SU-DHL-6 (cell line): Measurements from ENCODE around the gene CRMP1.

Source experiments
- H2AFZ ChIP-seq: fragments of 200-600 bp; sonication (generic); 2 replicates; pipeline ENCODE4 v1.6.1; 2014; ENCODE audit warnings: low read depth, mild to moderate bottlenecking, moderate library complexity, mixed read lengths, antibody characterized with exemption, low read length; ENCODE audit not compliant: severe bottlenecking
- H3F3A ChIP-seq: fragments of 200-600 bp; shearing (Covaris generic); 2 replicates; pipeline ENCODE4 v1.6.0; 2016; ENCODE audit warnings: antibody characterized with exemption, mild to moderate bottlenecking; ENCODE audit not compliant: insufficient read depth
- H3K27ac ChIP-seq: fragments of 200-600 bp; sonication (generic); 2 replicates; pipeline ENCODE4 v1.5.1; 2016; ENCODE audit warnings: low read depth, mild to moderate bottlenecking, low read length, moderate library complexity, mixed read lengths
- H3K27me3 ChIP-seq: fragments of 200-600 bp; sonication (generic), shearing (Covaris generic); 2 replicates; pipeline ENCODE4 v1.6.0; 2014; ENCODE audit warnings: mild to moderate bottlenecking, low read length
- H3K36me3 ChIP-seq: fragments of 200-600 bp; sonication (generic); 2 replicates; pipeline ENCODE4 v1.6.1; 2014; ENCODE audit warnings: mild to moderate bottlenecking, low read length, mixed read lengths
- H3K4me2 ChIP-seq: fragments of 300-600, 200-600 bp; shearing (Covaris generic), sonication (generic); 2 replicates; pipeline ENCODE4 v1.6.0; 2014; ENCODE audit warnings: low read length, low read depth, mild to moderate bottlenecking; ENCODE audit not compliant: poor library complexity, severe bottlenecking
- H3K4me3 ChIP-seq: fragments of 200-600 bp; sonication (generic); 2 replicates; pipeline ENCODE4 v1.5.1; 2014; ENCODE audit warnings: antibody characterized with exemption, low read length, mild to moderate bottlenecking, mixed read lengths; ENCODE audit not compliant: insufficient read depth, poor library complexity, severe bottlenecking
- H3K79me2 ChIP-seq: fragments of 200-600 bp; sonication (generic); 2 replicates; pipeline ENCODE4 v1.6.1; 2014; ENCODE audit warnings: mild to moderate bottlenecking, low read length, moderate library complexity; ENCODE audit not compliant: insufficient read depth
- H3K9ac ChIP-seq: fragments of 200-600 bp; sonication (generic); 2 replicates; pipeline ENCODE4 v1.7.0; 2014; ENCODE audit warnings: mild to moderate bottlenecking, low read length
- H3K9me2 ChIP-seq: fragments of 200-600 bp; sonication (generic); replicated peaks from 2 replicates; pipeline ENCODE4 v1.6.1; 2014; ENCODE audit warnings: low read length; ENCODE audit not compliant: insufficient read depth
- H3K9me3 ChIP-seq: fragments of 200-600 bp; sonication (generic); 2 replicates; pipeline ENCODE4 v1.6.1; 2014; ENCODE audit warnings: low read length, mixed read lengths; ENCODE audit not compliant: insufficient read depth
- H4K20me1 ChIP-seq: fragments of 200-600 bp; sonication (generic); 2 replicates; pipeline ENCODE4 v1.6.1; 2014; ENCODE audit warnings: low read depth, mild to moderate bottlenecking, antibody characterized with exemption, low read length, moderate library complexity, mixed read lengths
- EZH2phosphoT487 ChIP-seq: fragments of 200-600 bp; sonication (generic), shearing (Covaris generic); conservative IDR thresholded peaks from 2 replicates; pipeline ENCODE4 v1.6.1; 2018; ENCODE audit warnings: mild to moderate bottlenecking, antibody characterized with exemption, low read length, moderate library complexity, mixed read lengths
- TF ChIP-seq, protein P1 (sequence below): fragments of 200-600 bp; sonication (generic); IDR thresholded peaks from one replicate; pipeline ENCODE4 v1.5.1; 2017; ENCODE audit warnings: antibody characterized with exemption, mild to moderate bottlenecking, low read length, moderate library complexity; ENCODE audit not compliant: insufficient read depth, poor library complexity, severe bottlenecking

The CRMP1 gene

DNA sequence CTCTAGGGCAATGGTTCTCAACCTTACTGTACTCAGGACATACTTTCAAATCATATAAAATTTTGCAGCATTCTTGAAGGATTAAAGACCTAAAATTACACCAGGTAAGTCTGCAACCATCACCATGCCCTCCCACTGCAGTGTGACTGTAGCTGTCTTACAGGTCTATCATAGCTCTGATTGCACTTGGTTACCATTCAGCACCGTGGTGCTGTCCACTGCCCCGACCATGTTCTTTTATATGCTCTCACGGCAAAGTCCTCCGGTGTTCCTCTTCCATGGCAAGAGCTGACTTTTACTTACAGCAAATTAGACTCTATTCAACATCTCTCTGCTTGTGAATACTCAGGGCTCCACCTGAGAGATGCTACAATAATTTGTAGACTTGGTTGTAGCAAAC, 11.5 kb downstream of the CRMP1 start:
- no peaks in the 10 kb centered on the region for H3K9me3 ChIP-seq
- H3K4me3 ChIP-seq = no peak overlapping the region
- H3K9ac ChIP-seq = no peak overlapping the region
- no peaks in the 10 kb centered on the region for H3F3A ChIP-seq
- no peaks in the 10 kb centered on the region for H3K36me3 ChIP-seq
- H3K4me2 ChIP-seq = no peak overlapping the region
- H3K27me3 ChIP-seq = no peaks in the 10 kb centered on the region
- TF ChIP-seq, protein P1, sequence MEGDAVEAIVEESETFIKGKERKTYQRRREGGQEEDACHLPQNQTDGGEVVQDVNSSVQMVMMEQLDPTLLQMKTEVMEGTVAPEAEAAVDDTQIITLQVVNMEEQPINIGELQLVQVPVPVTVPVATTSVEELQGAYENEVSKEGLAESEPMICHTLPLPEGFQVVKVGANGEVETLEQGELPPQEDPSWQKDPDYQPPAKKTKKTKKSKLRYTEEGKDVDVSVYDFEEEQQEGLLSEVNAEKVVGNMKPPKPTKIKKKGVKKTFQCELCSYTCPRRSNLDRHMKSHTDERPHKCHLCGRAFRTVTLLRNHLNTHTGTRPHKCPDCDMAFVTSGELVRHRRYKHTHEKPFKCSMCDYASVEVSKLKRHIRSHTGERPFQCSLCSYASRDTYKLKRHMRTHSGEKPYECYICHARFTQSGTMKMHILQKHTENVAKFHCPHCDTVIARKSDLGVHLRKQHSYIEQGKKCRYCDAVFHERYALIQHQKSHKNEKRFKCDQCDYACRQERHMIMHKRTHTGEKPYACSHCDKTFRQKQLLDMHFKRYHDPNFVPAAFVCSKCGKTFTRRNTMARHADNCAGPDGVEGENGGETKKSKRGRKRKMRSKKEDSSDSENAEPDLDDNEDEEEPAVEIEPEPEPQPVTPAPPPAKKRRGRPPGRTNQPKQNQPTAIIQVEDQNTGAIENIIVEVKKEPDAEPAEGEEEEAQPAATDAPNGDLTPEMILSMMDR = no peak
- TF ChIP-seq EZH2phosphoT487 = no peak
- no peaks in the 10 kb centered on the region for H4K20me1 ChIP-seq
- no peaks in the 10 kb centered on the region for H3K9me2 ChIP-seq
- no peaks in the 10 kb centered on the region for H3K79me2 ChIP-seq
- H2AFZ ChIP-seq = no peak overlapping the region
- no peak overlapping the region for H3K27ac ChIP-seq

DNA sequence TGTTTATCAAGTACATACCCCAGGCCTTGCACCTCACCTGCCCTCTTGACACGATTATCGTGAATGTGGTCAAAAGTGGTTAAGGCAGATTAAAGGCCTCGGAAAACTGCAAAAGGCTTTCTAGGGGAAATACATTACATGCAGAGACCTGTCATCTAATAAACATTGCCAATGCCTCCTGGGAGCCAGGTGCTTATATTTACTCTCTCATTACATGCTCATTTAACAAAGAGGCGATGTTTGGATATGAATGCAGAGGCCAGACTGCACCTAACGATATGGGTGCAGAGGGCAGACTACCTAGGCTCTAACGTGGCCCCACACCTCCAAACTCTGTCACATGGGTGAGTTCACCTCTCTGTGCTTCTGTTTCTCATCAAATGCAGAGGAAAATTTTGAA, 14.5 kb downstream of the CRMP1 start:
- Histone ChIP-seq H3K27me3 (no peaks in the 10 kb centered on the region), H3K36me3 (no peaks in the 10 kb centered on the region), H4K20me1 (no peaks in the 10 kb centered on the region), H3K27ac (no peak overlapping the region), H3K79me2 (no peaks in the 10 kb centered on the region), H3K4me3 (no peak overlapping the region), H3F3A (no peaks in the 10 kb centered on the region), H3K4me2 (no peak overlapping the region), H3K9ac (no peak overlapping the region), H3K9me3 (no peaks in the 10 kb centered on the region), H3K9me2 (no peaks in the 10 kb centered on the region), H2AFZ (no peak overlapping the region)
- TF ChIP-seq, protein P1 = no peak
- no peak for TF ChIP-seq EZH2phosphoT487

DNA sequence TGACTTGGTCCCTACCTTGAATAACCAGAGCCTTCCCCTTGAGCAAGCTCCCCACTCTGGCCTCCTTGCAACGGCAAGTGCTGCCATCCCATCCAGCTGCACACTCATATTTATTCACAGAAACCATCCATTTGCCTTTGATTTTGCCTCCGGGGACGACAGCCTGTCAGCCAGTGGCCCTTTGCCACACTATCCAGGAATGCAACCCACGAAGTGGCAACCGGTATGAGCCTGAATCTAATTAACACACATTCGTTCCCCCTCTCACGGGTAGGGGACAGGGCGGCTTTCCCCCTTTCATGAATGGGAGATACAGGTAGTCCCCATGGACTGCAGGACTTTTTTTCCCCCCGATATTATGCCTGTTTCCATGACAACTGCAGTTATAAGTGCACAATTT, 15.5 kb downstream of the CRMP1 start:
- Histone ChIP-seq H3K36me3 (no peaks in the 10 kb centered on the region), H3K9me2 (no peaks in the 10 kb centered on the region), H4K20me1 (no peaks in the 10 kb centered on the region), H3K27ac (no peak overlapping the region), H2AFZ (no peak overlapping the region), H3K4me3 (no peak overlapping the region), H3K79me2 (no peaks in the 10 kb centered on the region), H3K9me3 (no peaks in the 10 kb centered on the region), H3K27me3 (no peaks in the 10 kb centered on the region), H3F3A (no peaks in the 10 kb centered on the region), H3K9ac (no peak overlapping the region), H3K4me2 (no peak overlapping the region)
- no peak for TF ChIP-seq EZH2phosphoT487
- TF ChIP-seq, protein P1 = no peak
